ENCODE data around the gene GNG8.

The GNG8 gene

GRCh38 chr19:46656541-46656940, 20.5 kb upstream of the GNG8 start:
- Histone ChIP-seq H3K9me3 (ENCODE audit: control insufficient read depth, insufficient read depth, low read length) (no peaks in the 10 kb centered on the region), H3K4me1 (ENCODE audit: insufficient read depth, low read length) (peaks cover 14% of the 10 kb centered on the region), H3K9ac (ENCODE audit: low read depth, low read length) (no peak overlapping the region), H3K36me3 (ENCODE audit: insufficient read depth, low read length) (no peaks in the 10 kb centered on the region)

DNA sequence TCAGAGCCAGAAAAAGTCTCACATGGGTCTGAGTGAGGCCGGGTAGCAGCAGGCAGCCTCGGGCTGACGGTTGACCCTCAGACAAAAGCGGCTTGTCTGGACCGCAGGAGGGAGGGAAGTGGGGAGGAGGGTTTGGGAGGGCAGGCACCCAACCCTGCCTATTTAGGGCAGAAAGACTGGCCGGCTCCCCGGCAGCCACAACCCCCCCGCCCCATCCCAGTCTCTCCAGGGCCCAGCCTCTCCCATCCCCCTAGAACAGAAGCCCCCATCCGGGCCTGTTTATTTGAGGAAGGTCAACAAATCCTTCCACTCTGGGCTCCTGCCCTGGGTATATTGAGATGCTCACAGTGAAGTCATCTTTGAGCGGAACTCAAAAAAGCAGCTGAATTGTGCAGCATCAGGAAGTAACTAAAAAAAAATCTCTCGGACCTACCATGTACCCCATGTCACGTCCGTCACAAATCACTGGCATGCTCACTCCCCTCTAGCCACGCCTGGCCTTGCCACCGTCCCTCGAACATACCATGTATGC, 18.7 kb upstream of the GNG8 start:
- Histone ChIP-seq H3K9me3 (ENCODE audit: control insufficient read depth, insufficient read depth, low read length) (no peaks in the 10 kb centered on the region), H3K4me1 (ENCODE audit: insufficient read depth, low read length) (peaks cover 14% of the 10 kb centered on the region), H3K9ac (ENCODE audit: low read depth, low read length) (no peak overlapping the region), H3K36me3 (ENCODE audit: insufficient read depth, low read length) (no peaks in the 10 kb centered on the region)

- no peak overlapping the region for H3K9ac ChIP-seq (ENCODE audit: low read depth, low read length)
- peaks cover 14% of the 10 kb centered on the region for H3K4me1 ChIP-seq (ENCODE audit: insufficient read depth, low read length)
- no peaks in the 10 kb centered on the region for H3K36me3 ChIP-seq (ENCODE audit: insufficient read depth, low read length)
- peaks cover 3% of the 10 kb centered on the region for H3K9me3 ChIP-seq (ENCODE audit: control insufficient read depth, insufficient read depth, low read length)
These were observed 14.4 kb upstream of the GNG8 start for GRCh38 chr19:46650445-46650844.

- Histone ChIP-seq H3K4me1 (ENCODE audit: insufficient read depth, low read length) (peaks cover 6% of the 10 kb centered on the region), H3K36me3 (ENCODE audit: insufficient read depth, low read length) (no peaks in the 10 kb centered on the region), H3K9me3 (ENCODE audit: control insufficient read depth, insufficient read depth, low read length) (peaks cover 3% of the 10 kb centered on the region), H3K9ac (ENCODE audit: low read depth, low read length) (peak overlapping the region; percentile 47; the same call in 1 of the 2 replicates)
These were observed 13.3 kb upstream of the GNG8 start for GRCh38 chr19:46648961-46649960.

DNA sequence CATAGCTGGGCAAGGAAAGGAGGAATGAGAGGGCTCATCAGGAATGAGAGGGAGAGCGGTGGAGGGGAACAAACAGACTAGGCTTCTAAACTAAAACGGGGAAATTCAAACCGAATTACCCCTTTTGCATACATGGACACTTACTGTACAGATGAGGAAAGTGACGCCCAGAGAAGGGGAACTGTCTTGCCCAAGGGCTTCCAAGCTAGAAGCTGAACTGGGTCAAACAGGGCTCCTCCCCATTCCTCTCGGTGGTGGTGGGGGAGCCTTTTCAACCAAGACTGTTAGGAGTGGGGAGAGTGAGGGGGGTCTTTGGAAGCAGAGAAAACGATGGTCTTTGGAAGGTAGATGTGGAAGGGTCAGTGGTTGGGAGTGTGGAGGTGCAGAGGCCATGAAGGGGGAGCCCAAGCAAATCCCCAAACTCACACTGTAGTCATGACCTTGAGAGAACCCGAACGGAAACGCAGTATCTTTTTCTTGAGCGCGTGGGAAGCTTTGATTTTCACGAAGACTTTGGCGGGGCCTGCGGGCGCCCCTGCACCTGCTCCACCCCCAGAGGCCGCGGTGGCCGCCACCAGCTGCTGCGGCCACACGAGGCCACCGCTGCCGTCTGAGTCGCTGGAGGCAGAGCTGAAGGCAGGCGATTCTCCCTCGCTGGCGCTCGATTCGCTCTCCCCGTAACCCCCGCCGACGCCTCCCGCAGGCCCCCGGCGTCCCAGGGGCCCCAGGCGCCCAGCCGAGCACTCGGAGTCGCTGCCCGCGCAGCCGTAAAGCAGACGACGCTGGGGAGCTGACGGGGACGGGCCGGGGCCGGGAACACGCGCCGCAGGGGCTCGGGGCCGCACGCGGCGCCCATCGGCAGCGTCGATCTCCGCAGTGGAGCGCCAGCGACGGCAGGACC, 12.3 kb upstream of the GNG8 start:
- Histone ChIP-seq H3K36me3 (ENCODE audit: insufficient read depth, low read length) (no peaks in the 10 kb centered on the region), H3K9ac (ENCODE audit: low read depth, low read length) (peak overlapping the region; percentile 47; the same call in 1 of the 2 replicates), H3K4me1 (ENCODE audit: insufficient read depth, low read length) (no peaks in the 10 kb centered on the region), H3K9me3 (ENCODE audit: control insufficient read depth, insufficient read depth, low read length) (peaks cover 3% of the 10 kb centered on the region)

DNA sequence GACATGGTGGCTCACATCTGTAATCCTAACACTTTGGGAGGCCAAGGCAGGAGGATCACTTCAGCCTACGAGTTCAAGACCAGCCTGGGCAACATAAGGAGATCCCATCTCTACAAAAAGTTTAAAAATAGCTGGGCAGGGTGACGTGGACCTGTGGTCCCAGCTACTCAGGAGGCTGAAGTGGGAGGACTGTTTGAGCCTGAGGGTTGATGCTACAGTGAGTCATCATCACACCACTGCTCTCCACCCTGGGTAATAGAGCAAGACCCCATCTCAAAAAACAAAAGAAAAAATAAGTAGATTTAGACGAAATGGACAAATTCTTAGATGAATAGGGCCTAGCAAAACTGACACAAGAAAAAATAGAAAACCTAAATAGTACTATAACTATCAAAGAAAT, 10.4 kb upstream of the GNG8 start:
- no peaks in the 10 kb centered on the region for H3K36me3 ChIP-seq (ENCODE audit: insufficient read depth, low read length)
- no peak overlapping the region for H3K9ac ChIP-seq (ENCODE audit: low read depth, low read length)
- no peaks in the 10 kb centered on the region for H3K4me1 ChIP-seq (ENCODE audit: insufficient read depth, low read length)
- peaks cover 3% of the 10 kb centered on the region for H3K9me3 ChIP-seq (ENCODE audit: control insufficient read depth, insufficient read depth, low read length)

DNA sequence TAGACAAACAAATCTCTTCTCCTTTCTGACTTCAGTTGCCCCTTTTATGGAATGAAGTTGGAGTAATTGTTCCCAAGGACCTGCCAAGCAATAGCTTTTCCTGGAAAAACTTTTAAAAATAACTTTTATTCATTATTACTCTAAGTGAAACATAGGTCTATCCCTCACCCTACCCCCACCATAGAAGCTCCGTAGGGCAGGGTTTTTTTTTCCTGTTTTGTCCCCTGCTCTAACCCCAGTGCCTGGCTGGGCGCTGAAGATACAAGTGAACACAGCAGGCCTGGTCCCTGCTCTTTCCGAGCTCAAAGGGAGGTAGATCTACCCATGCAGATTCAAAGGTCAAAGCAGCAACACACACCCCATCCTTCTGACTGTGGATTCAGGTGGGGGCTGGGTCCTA, 8.7 kb upstream of the GNG8 start:
- peaks cover 3% of the 10 kb centered on the region for H3K9me3 ChIP-seq (ENCODE audit: control insufficient read depth, insufficient read depth, low read length)
- no peak overlapping the region for H3K9ac ChIP-seq (ENCODE audit: low read depth, low read length)
- peaks cover 3% of the 10 kb centered on the region; the same call in 1 of the 2 replicates for H3K4me1 ChIP-seq (ENCODE audit: insufficient read depth, low read length)
- no peaks in the 10 kb centered on the region for H3K36me3 ChIP-seq (ENCODE audit: insufficient read depth, low read length)

- Histone ChIP-seq H3K36me3 (ENCODE audit: insufficient read depth, low read length) (no peaks in the 10 kb centered on the region), H3K9ac (ENCODE audit: low read depth, low read length) (no peak overlapping the region; the same call in 1 of the 2 replicates), H3K9me3 (ENCODE audit: control insufficient read depth, insufficient read depth, low read length) (no peaks in the 10 kb centered on the region), H3K4me1 (ENCODE audit: insufficient read depth, low read length) (peaks cover 7% of the 10 kb centered on the region; the same call in 1 of the 2 replicates)
These were observed 4.7 kb upstream of the GNG8 start for GRCh38 chr19:46640656-46641055.

GRCh38 chr19:46639358-46640182, 3.6 kb upstream of the GNG8 start:
- no peaks in the 10 kb centered on the region for H3K36me3 ChIP-seq (ENCODE audit: insufficient read depth, low read length)
- no peaks in the 10 kb centered on the region for H3K9me3 ChIP-seq (ENCODE audit: control insufficient read depth, insufficient read depth, low read length)
- peak overlapping the region; percentile 75 for H3K9ac ChIP-seq (ENCODE audit: low read depth, low read length)
- H3K4me1 ChIP-seq (ENCODE audit: insufficient read depth, low read length), result peaks cover 7% of the 10 kb centered on the region; the same call in 1 of the 2 replicates

- no peaks in the 10 kb centered on the region for H3K9me3 ChIP-seq (ENCODE audit: control insufficient read depth, insufficient read depth, low read length)
- H3K36me3 ChIP-seq (ENCODE audit: insufficient read depth, low read length), result no peaks in the 10 kb centered on the region
- no peak overlapping the region for H3K9ac ChIP-seq (ENCODE audit: low read depth, low read length)
- peaks cover 16% of the 10 kb centered on the region; the same call in 1 of the 2 replicates for H3K4me1 ChIP-seq (ENCODE audit: insufficient read depth, low read length)
These were observed 1.2 kb upstream of the GNG8 start for GRCh38 chr19:46637224-46637623.

DNA sequence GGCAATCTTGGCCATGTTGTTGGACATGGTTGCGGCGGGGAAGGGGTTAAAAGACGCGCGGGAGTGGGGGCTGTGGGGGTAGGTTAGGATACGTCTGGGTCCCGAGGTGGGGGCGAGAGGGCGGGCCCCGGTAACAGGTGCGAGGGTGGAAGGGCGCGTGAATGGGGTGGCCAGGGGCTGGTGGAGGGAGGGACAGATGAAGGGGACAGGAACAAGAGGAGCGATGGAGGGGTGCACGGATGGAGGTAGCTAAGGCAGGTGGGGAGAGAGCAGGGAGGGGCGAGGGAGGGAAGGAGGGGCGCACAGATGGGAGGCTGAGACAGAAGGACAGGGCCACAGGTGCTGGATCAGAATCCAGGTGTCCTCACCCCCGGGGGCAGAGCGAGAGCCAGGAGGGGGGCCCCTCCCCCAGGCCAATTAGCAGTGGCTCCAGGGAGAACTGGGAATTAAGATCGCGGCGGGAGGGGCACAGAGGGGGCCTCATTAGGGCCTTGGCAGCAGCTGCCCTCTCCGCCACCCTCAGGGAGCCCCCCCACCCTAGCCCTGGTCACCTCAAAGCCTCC, 1.3 kb downstream of the GNG8 start:
- no peaks in the 10 kb centered on the region for H3K36me3 ChIP-seq (ENCODE audit: insufficient read depth, low read length)
- no peaks in the 10 kb centered on the region for H3K9me3 ChIP-seq (ENCODE audit: control insufficient read depth, insufficient read depth, low read length)
- peaks cover 26% of the 10 kb centered on the region for H3K4me1 ChIP-seq (ENCODE audit: insufficient read depth, low read length)
- peak overlapping the region; percentile 55; the same call in 1 of the 2 replicates for H3K9ac ChIP-seq (ENCODE audit: low read depth, low read length)

DNA sequence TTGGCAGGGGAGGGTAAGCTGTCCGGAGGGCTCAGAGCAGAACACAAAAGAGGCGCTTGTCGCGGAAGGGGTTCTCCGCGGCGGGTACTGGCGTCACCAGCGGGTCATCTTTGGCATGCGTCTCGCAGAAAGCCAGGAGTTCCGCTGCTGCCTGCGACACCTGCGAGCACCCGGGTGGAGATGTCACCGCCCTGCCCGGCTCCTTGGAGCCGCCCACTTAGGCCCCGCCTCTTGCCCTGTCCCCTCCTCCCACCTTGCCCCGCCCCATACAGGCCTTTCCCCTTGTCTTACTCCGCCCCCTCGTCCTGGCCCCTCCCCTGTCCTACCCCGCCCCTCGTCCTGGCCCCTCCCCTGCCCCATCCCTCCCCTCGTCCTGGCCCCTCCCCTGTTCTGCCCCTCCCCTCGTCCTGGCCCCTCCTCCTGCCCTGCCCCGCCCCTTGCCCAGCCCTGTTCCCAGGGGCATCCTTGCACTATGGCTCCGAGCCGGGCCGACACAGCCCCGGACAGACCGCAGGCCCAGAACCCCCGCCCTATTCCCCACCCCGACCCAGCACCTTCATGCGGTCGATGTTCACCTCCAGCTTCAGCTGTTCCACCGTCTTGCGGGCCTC, 1.9 kb downstream of the GNG8 start:
- H3K4me1 ChIP-seq (ENCODE audit: insufficient read depth, low read length), result peaks cover 26% of the 10 kb centered on the region
- peak overlapping the region; percentile 55; the same call in 1 of the 2 replicates for H3K9ac ChIP-seq (ENCODE audit: low read depth, low read length)
- no peaks in the 10 kb centered on the region for H3K9me3 ChIP-seq (ENCODE audit: control insufficient read depth, insufficient read depth, low read length)
- H3K36me3 ChIP-seq (ENCODE audit: insufficient read depth, low read length), result no peaks in the 10 kb centered on the region

GRCh38 chr19:46633130-46633529, 2.9 kb downstream of the GNG8 start:
- peak overlapping the region; percentile 39; the same call in 1 of the 2 replicates for H3K9ac ChIP-seq (ENCODE audit: low read depth, low read length)
- peaks cover 23% of the 10 kb centered on the region for H3K4me1 ChIP-seq (ENCODE audit: insufficient read depth, low read length)
- H3K9me3 ChIP-seq (ENCODE audit: control insufficient read depth, insufficient read depth, low read length), result no peaks in the 10 kb centered on the region
- H3K36me3 ChIP-seq (ENCODE audit: insufficient read depth, low read length), result no peaks in the 10 kb centered on the region

Data from ES-I3 (cell line).